Loucy (cell line): ENCODE measurements around the gene ZNF609.

Experiments used
- H2AFZ ChIP-seq: fragments of 200-600 bp; sonication (generic); 2 replicates; pipeline ENCODE4 v1.6.0; 2016; ENCODE audit warnings: antibody characterized with exemption, mild to moderate bottlenecking, low read length, moderate library complexity
- H3F3A ChIP-seq: fragments of 200-600 bp; 2 replicates; pipeline ENCODE4 v1.6.0; 2016; ENCODE audit warnings: antibody characterized with exemption, low read depth, mild to moderate bottlenecking
- H3K27me3 ChIP-seq: fragments of 200-600 bp; sonication (generic); 2 replicates; pipeline ENCODE4 v1.6.1; 2014; ENCODE audit warnings: low read length, mild to moderate bottlenecking; ENCODE audit not compliant: insufficient read depth, poor library complexity, severe bottlenecking
- H3K36me3 ChIP-seq: fragments of 200-600 bp; sonication (generic); 2 replicates; pipeline ENCODE4 v1.6.1; 2016; ENCODE audit warnings: low read length; ENCODE audit not compliant: insufficient read depth
- H3K4me1 ChIP-seq: fragments of 200-600 bp; sonication (generic); 2 replicates; pipeline ENCODE4 v1.5.1; 2014; ENCODE audit warnings: low read length, mild to moderate bottlenecking; ENCODE audit not compliant: insufficient read depth, poor library complexity, severe bottlenecking
- H3K4me2 ChIP-seq: fragments of 200-600 bp; sonication (generic); 2 replicates; pipeline ENCODE4 v1.6.0; 2014; ENCODE audit warnings: antibody characterized with exemption, low read length, low read depth, mild to moderate bottlenecking; ENCODE audit not compliant: poor library complexity, severe bottlenecking
- H3K4me3 ChIP-seq: fragments of 200-600 bp; sonication (generic); 2 replicates; pipeline ENCODE4 v1.5.1; 2014; ENCODE audit warnings: low read length, mild to moderate bottlenecking, mixed read lengths; ENCODE audit not compliant: poor library complexity, severe bottlenecking
- H3K79me2 ChIP-seq: fragments of 200-600 bp; sonication (generic); 2 replicates; pipeline ENCODE4 v1.6.1; 2014; ENCODE audit warnings: low read length; ENCODE audit not compliant: insufficient read depth
- H3K9ac ChIP-seq: fragments of 200-600 bp; sonication (generic); 2 replicates; pipeline ENCODE4 v1.6.0; 2014; ENCODE audit warnings: mild to moderate bottlenecking, low read depth, low read length, moderate library complexity; ENCODE audit not compliant: poor library complexity, severe bottlenecking
- H3K9me2 ChIP-seq: fragments of 200-600 bp; sonication (generic); replicated peaks from 2 replicates; pipeline ENCODE4 v1.6.1; 2016; ENCODE audit warnings: low read depth, low read length, mixed read lengths
- H3K9me3 ChIP-seq: fragments of 200-600 bp; sonication (generic); 2 replicates; pipeline ENCODE4 v1.6.1; 2014; ENCODE audit warnings: mild to moderate bottlenecking, antibody characterized with exemption, low read length, low read depth; ENCODE audit not compliant: insufficient read depth
- H4K20me1 ChIP-seq: fragments of 200-600 bp; sonication (generic); 2 replicates; pipeline ENCODE4 v1.6.0; 2014; ENCODE audit warnings: antibody characterized with exemption, low read length, mild to moderate bottlenecking; ENCODE audit not compliant: insufficient read depth, poor library complexity, severe bottlenecking
- CTCF ChIP-seq: fragments of 200-600 bp; sonication (generic); conservative IDR thresholded peaks from 2 replicates; pipeline ENCODE4 v1.5.1; 2014; ENCODE audit warnings: mild to moderate bottlenecking, antibody characterized with exemption, low read length
- EZH2phosphoT487 ChIP-seq: fragments of 200-600 bp; IDR thresholded peaks from 2 replicates; pipeline ENCODE4 v1.6.1; 2018; ENCODE audit warnings: antibody characterized with exemption, mild to moderate bottlenecking, moderate library complexity, borderline replicate concordance

ZNF609 gene

GRCh38 chr15:64647367-64647766, 187.0 kb downstream of the ZNF609 start:
- no peaks in the 10 kb centered on the region for H3F3A ChIP-seq

GRCh38 chr15:64650552-64650951, 190.2 kb downstream of the ZNF609 start:
- TF ChIP-seq CTCF (no peak), EZH2phosphoT487 (no peak)
- no peaks in the 10 kb centered on the region for H3K9me2 ChIP-seq
- H3K4me1 ChIP-seq = peaks cover 15% of the 10 kb centered on the region
- H3K4me3 ChIP-seq = no peak overlapping the region
- H3K9me3 ChIP-seq = no peaks in the 10 kb centered on the region; the same call in 1 of the 2 replicates
- no peak overlapping the region for H3K9ac ChIP-seq
- H3K27me3 ChIP-seq = no peaks in the 10 kb centered on the region
- H3K4me2 ChIP-seq = no peak overlapping the region
- H3K36me3 ChIP-seq = peaks cover 3% of the 10 kb centered on the region; the same call in 1 of the 2 replicates
- H2AFZ ChIP-seq = no peak overlapping the region
- H3K79me2 ChIP-seq = peaks cover 30% of the 10 kb centered on the region; the same call in 1 of the 2 replicates
- peaks cover 4% of the 10 kb centered on the region for H4K20me1 ChIP-seq
- H3F3A ChIP-seq = no peaks in the 10 kb centered on the region

More at GRCh38 chr15:64647367-64647766, 187.0 kb downstream of the ZNF609 start:
- peaks cover 4% of the 10 kb centered on the region; the same call in 1 of the 2 replicates for H3K36me3 ChIP-seq
- TF ChIP-seq EZH2phosphoT487 = no peak
- TF ChIP-seq CTCF = no peak
- H3K9ac ChIP-seq = no peak overlapping the region
- H3K4me2 ChIP-seq = no peak overlapping the region
- H2AFZ ChIP-seq = no peak overlapping the region
- no peaks in the 10 kb centered on the region for H3K27me3 ChIP-seq
- peaks cover 28% of the 10 kb centered on the region; the same call in 1 of the 2 replicates for H3K79me2 ChIP-seq
- H3K9me3 ChIP-seq = no peaks in the 10 kb centered on the region; the same call in 1 of the 2 replicates
- H3K4me1 ChIP-seq = peaks cover 15% of the 10 kb centered on the region
- H4K20me1 ChIP-seq = peaks cover 4% of the 10 kb centered on the region
- no peak overlapping the region for H3K4me3 ChIP-seq
- H3K9me2 ChIP-seq = no peaks in the 10 kb centered on the region

- Histone ChIP-seq H3K4me1 (peaks cover 15% of the 10 kb centered on the region), H3K9ac (no peak overlapping the region), H3K79me2 (peaks cover 26% of the 10 kb centered on the region; the same call in 1 of the 2 replicates), H3K9me2 (no peaks in the 10 kb centered on the region), H2AFZ (no peak overlapping the region), H3K9me3 (no peaks in the 10 kb centered on the region), H3K4me3 (no peak overlapping the region), H3K27me3 (no peaks in the 10 kb centered on the region), H4K20me1 (peaks cover 4% of the 10 kb centered on the region), H3K36me3 (no peaks in the 10 kb centered on the region), H3F3A (no peaks in the 10 kb centered on the region), H3K4me2 (no peak overlapping the region)
- TF ChIP-seq EZH2phosphoT487 (no peak), CTCF (no peak)
Observed at GRCh38 chr15:64651601-64652191, 191.3 kb downstream of the ZNF609 start.
